Measurements from ENCODE around the gene ZRANB3.

DNA sequence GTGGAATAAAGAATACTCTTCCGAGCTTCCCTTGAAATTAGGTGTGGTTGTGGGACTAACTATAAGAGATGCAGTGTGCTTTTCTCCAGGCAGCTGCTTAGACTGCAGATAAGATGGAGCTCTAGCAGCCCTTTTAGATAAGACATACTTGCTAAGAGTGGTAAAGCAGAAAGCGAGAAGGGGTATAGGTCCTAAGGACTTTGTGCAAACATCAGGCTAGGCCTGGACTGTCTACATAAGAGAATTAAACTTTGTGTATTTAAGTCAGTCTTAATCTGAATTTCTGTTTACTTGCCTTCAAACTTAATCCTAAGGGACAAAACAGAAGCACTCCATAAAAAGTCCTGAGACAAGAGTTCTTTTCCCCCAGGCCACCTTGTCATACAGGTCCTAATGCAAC, 260.0 kb downstream of the ZRANB3 start:
- TF ChIP-seq, protein P1, sequence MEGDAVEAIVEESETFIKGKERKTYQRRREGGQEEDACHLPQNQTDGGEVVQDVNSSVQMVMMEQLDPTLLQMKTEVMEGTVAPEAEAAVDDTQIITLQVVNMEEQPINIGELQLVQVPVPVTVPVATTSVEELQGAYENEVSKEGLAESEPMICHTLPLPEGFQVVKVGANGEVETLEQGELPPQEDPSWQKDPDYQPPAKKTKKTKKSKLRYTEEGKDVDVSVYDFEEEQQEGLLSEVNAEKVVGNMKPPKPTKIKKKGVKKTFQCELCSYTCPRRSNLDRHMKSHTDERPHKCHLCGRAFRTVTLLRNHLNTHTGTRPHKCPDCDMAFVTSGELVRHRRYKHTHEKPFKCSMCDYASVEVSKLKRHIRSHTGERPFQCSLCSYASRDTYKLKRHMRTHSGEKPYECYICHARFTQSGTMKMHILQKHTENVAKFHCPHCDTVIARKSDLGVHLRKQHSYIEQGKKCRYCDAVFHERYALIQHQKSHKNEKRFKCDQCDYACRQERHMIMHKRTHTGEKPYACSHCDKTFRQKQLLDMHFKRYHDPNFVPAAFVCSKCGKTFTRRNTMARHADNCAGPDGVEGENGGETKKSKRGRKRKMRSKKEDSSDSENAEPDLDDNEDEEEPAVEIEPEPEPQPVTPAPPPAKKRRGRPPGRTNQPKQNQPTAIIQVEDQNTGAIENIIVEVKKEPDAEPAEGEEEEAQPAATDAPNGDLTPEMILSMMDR (IDR thresholded peaks at IDR 0.05) = no peak
- no peak for TF ChIP-seq POLR2AphosphoS5 (IDR thresholded peaks at IDR 0.05)
- no peak for TF ChIP-seq POLR2A (IDR thresholded peaks at IDR 0.05)
- no peak for TF ChIP-seq EP300 (IDR thresholded peaks at IDR 0.05)
